H9 (cell line): ENCODE data around the gene OR1K1. TPM values are rescaled to one million over a fixed set of nuclear protein-coding genes. Genes with fewer than 3 reads are reported as not detected.

Experiments used
- DNase-seq: peaks from one replicate; pipeline ENCODE4 v3.0.0-alpha.2; 2017
- H2AFZ ChIP-seq: one replicate; pipeline ENCODE4 v1.6.1; 2013; ENCODE audit warnings: mild to moderate bottlenecking, low read length, control low read depth, moderate library complexity
- H2AK5ac ChIP-seq: 2 replicates; pipeline ENCODE4 v1.6.1; 2013; ENCODE audit warnings: low read length, control low read depth, mixed read lengths; ENCODE audit not compliant: insufficient read length
- H2BK120ac ChIP-seq: one replicate; pipeline ENCODE4 v1.6.1; 2013; ENCODE audit warnings: low read depth, mild to moderate bottlenecking, low read length, control low read depth, inconsistent platforms; ENCODE audit not compliant: poor library complexity, severe bottlenecking
- H2BK12ac ChIP-seq: 2 replicates; pipeline ENCODE4 v1.6.1; 2013; ENCODE audit warnings: low read length, control low read depth, mixed read lengths, low read depth; ENCODE audit not compliant: insufficient read length
- H2BK15ac ChIP-seq: 2 replicates; pipeline ENCODE4 v1.6.1; 2013; ENCODE audit warnings: low read depth, low read length, control low read depth
- H2BK20ac ChIP-seq: one replicate; pipeline ENCODE4 v1.6.1; 2013; ENCODE audit warnings: low read depth, mild to moderate bottlenecking, low read length, control low read depth, inconsistent platforms; ENCODE audit not compliant: poor library complexity, severe bottlenecking
- H2BK5ac ChIP-seq: 2 replicates; pipeline ENCODE4 v1.6.1; 2013; ENCODE audit warnings: low read length, control low read depth, mixed read lengths; ENCODE audit not compliant: insufficient read length
- H3K14ac ChIP-seq: 2 replicates; pipeline ENCODE4 v1.6.1; 2013; ENCODE audit warnings: low read length, control low read depth; ENCODE audit not compliant: insufficient read depth
- H3K18ac ChIP-seq: 2 replicates; pipeline ENCODE4 v1.6.1; 2013; ENCODE audit warnings: low read depth, mild to moderate bottlenecking, mixed read lengths, low read length, control low read depth; ENCODE audit not compliant: insufficient read length
- H3K23ac ChIP-seq: 2 replicates; pipeline ENCODE4 v1.6.1; 2013; ENCODE audit warnings: low read length, control low read depth, mixed read lengths, low read depth; ENCODE audit not compliant: insufficient read length
- H3K23me2 ChIP-seq: 2 replicates; pipeline ENCODE4 v1.6.1; 2013; ENCODE audit warnings: low read depth, mild to moderate bottlenecking, mixed read lengths, low read length, control low read depth; ENCODE audit not compliant: insufficient read length, poor library complexity, severe bottlenecking
- H3K27ac ChIP-seq: 2 replicates; pipeline ENCODE4 v1.5.1; 2013; ENCODE audit warnings: low read length, control low read depth, mixed read lengths, low read depth; ENCODE audit not compliant: insufficient read length
- H3K27me3 ChIP-seq: 2 replicates; pipeline ENCODE4 v1.6.1; 2013; ENCODE audit warnings: low read length, control low read depth, inconsistent platforms; ENCODE audit not compliant: insufficient read depth
- H3K4ac ChIP-seq: 2 replicates; pipeline ENCODE4 v1.6.1; 2013; ENCODE audit warnings: low read depth, mild to moderate bottlenecking, control low read depth, inconsistent platforms, low read length, moderate library complexity
- H3K4me1 ChIP-seq: 2 replicates; pipeline ENCODE4 v1.6.1; 2013; ENCODE audit warnings: low read length, control low read depth, inconsistent platforms; ENCODE audit not compliant: insufficient read depth
- H3K4me2 ChIP-seq: 2 replicates; pipeline ENCODE4 v1.6.1; 2013; ENCODE audit warnings: low read length, control low read depth, mixed read lengths; ENCODE audit not compliant: insufficient read length, insufficient read depth
- H3K56ac ChIP-seq: 2 replicates; pipeline ENCODE4 v1.6.1; 2013; ENCODE audit warnings: low read depth, mild to moderate bottlenecking, mixed read lengths, low read length, control low read depth; ENCODE audit not compliant: insufficient read length
- H3K79me1 ChIP-seq: 2 replicates; pipeline ENCODE4 v1.6.1; 2013; ENCODE audit warnings: low read depth, mild to moderate bottlenecking, moderate library complexity, low read length, control low read depth, inconsistent platforms; ENCODE audit not compliant: insufficient read depth, poor library complexity, severe bottlenecking
- H3K79me2 ChIP-seq: 2 replicates; pipeline ENCODE4 v1.6.1; 2013; ENCODE audit warnings: low read length, control low read depth, inconsistent platforms; ENCODE audit not compliant: insufficient read depth
- H3K9ac ChIP-seq: 2 replicates; pipeline ENCODE4 v1.6.1; 2013; ENCODE audit warnings: low read length, control low read depth, mixed read lengths; ENCODE audit not compliant: insufficient read length; ENCODE audit errors: extremely low read depth
- H3K9me3 ChIP-seq: one replicate; pipeline ENCODE4 v1.6.1; 2013; ENCODE audit warnings: low read depth, low read length, inconsistent platforms; ENCODE audit not compliant: control insufficient read depth
- H3T11ph ChIP-seq: one replicate; pipeline ENCODE4 v1.6.1; 2013; ENCODE audit warnings: mild to moderate bottlenecking, low read length, control low read depth, inconsistent platforms
- H4K20me1 ChIP-seq: one replicate; pipeline ENCODE4 v1.6.1; 2013; ENCODE audit not compliant: control insufficient read depth, insufficient read length, insufficient read depth
- H4K5ac ChIP-seq: 2 replicates; pipeline ENCODE4 v1.6.1; 2013; ENCODE audit warnings: low read depth, mild to moderate bottlenecking, mixed read lengths, low read length, control low read depth; ENCODE audit not compliant: insufficient read length
- H4K8ac ChIP-seq: replicated peaks from 2 replicates; pipeline ENCODE4 v1.6.1; 2013; ENCODE audit warnings: low read length, control low read depth, mixed read lengths, low read depth; ENCODE audit not compliant: insufficient read length
- H4K91ac ChIP-seq: 2 replicates; pipeline ENCODE4 v1.6.1; 2013; ENCODE audit warnings: low read depth, mild to moderate bottlenecking, moderate library complexity, mixed read lengths, low read length, control low read depth; ENCODE audit not compliant: insufficient read length
- H3K27ac Mint-ChIP-seq, 3 experiments: 2 replicates in 2 of 3; 3 replicates in 1 of 3; pipeline ENCODE4 v1.8.0; 2020 to 2021; ENCODE audit warnings: mixed read lengths in 3 of 3, mild to moderate bottlenecking in 1 of 3, moderate library complexity in 1 of 3
- H3K27me3 Mint-ChIP-seq: 2 replicates; pipeline ENCODE4 v1.8.0; 2021; ENCODE audit warnings: low read depth, mild to moderate bottlenecking, moderate library complexity, mixed read lengths
- H3K36me3 Mint-ChIP-seq, 3 experiments: 2 replicates in 2 of 3; 3 replicates in 1 of 3; pipeline ENCODE4 v1.8.0; 2020 to 2021; ENCODE audit warnings: low read depth in 3 of 3, mixed read lengths in 3 of 3; ENCODE audit not compliant: insufficient read depth in 1 of 3
- H3K4me1 Mint-ChIP-seq, 2 experiments: 2 replicates each; pipeline ENCODE4 v1.8.0; 2020; ENCODE audit warnings: mixed read lengths in 2 of 2
- H3K4me3 Mint-ChIP-seq, 2 experiments: 2 replicates in 1 of 2; 3 replicates in 1 of 2; pipeline ENCODE4 v1.8.0; 2020 to 2021; ENCODE audit warnings: mild to moderate bottlenecking in 2 of 2, mixed read lengths in 2 of 2, moderate library complexity in 1 of 2
- H3K9me3 Mint-ChIP-seq, 2 experiments: 2 replicates in 1 of 2; 3 replicates in 1 of 2; pipeline ENCODE4 v1.8.0; 2020; ENCODE audit warnings: mild to moderate bottlenecking in 2 of 2, mixed read lengths in 2 of 2, moderate library complexity in 1 of 2
- CTCF ChIP-seq: fragments of 200-600 bp; sonication (generic); conservative IDR thresholded peaks from 3 replicates; pipeline ENCODE4 v1.8.0; 2021; ENCODE audit warnings: antibody characterized with exemption, mild to moderate bottlenecking
- WGBS: extraction: QIAGEN DNeasy Blood & Tissue Kit; methylation state at CpG from one replicate; pipeline ENCODE4 v1.1.7; 2013; ENCODE audit warnings: missing lambda C conversion rate, low lambda C conversion rate, mixed read lengths; ENCODE audit not compliant: insufficient read length; ENCODE audit errors: extremely low coverage; 5-methylcytosine and 5-hydroxymethylcytosine counted together
- total RNA-seq: library from RNA; stranded (reverse); gene quantifications from 2 replicates; pipeline ENCODE4 v1.2.1, GENCODE V29; 2021

The OR1K1 gene
- total RNA-seq, 1 experiment from 2014 or later: not detected

- Histone ChIP-seq H3K4me2 (no peak within 1 kb of the TSS), H3K79me2 (no peaks in the 10 kb centered on the region), H3K9ac (no peak within 1 kb of the TSS), H3K9me3 (peaks cover 44% of the 10 kb centered on the region), H2BK12ac (no peak within 1 kb of the TSS), H3K4ac (no peak within 1 kb of the TSS), H3K56ac (no peak within 1 kb of the TSS), H2BK5ac (no peak within 1 kb of the TSS), H3K23ac (no peak within 1 kb of the TSS), H2AFZ (no peak within 1 kb of the TSS), H3K4me1 (no peaks in the 10 kb centered on the region), H4K5ac (no peak within 1 kb of the TSS), H3K18ac (no peak within 1 kb of the TSS), H4K91ac (no peak within 1 kb of the TSS), H2AK5ac (no peak within 1 kb of the TSS), H3T11ph (no peak within 1 kb of the TSS), H3K23me2 (no peaks in the 10 kb centered on the region), H3K79me1 (no peaks in the 10 kb centered on the region), H2BK120ac (no peak within 1 kb of the TSS), H4K8ac (no peak within 1 kb of the TSS), H3K27ac (no peak within 1 kb of the TSS), H2BK20ac (no peak within 1 kb of the TSS), H2BK15ac (no peak within 1 kb of the TSS), H3K27me3 (no peaks in the 10 kb centered on the region), H3K14ac (no peak within 1 kb of the TSS), H4K20me1 (no peaks in the 10 kb centered on the region)
- Mint-ChIP-seq H3K27me3 (peaks cover 1% of the 10 kb centered on the region), H3K9me3 (peaks cover 34 to 75% of the 10 kb centered on the region in 2 experiments), H3K4me1 (no peaks in the 10 kb centered on the region), H3K27ac (no peak within 1 kb of the TSS), H3K4me3 (no peak within 1 kb of the TSS), H3K36me3 (peaks cover 1 to 26% (median 15%) of the 10 kb centered on the region in 3 experiments; a peak in 3 of 7 replicates)
- DNase-seq: no peak
- WGBS: no CpG with 5 or more reads among the region's 12 CpGs
- no peak for TF ChIP-seq CTCF
Measured at GRCh38 chr9:122788831-122789230, 11.1 kb upstream of the OR1K1 start, which contains the start of gene OR5C1. Gene OR5C1, plus strand, starts transcription at chr9:122788933. Its CDS starts 0 bp downstream, at chr9:122788933.
